CD4-positive, alpha-beta T cell (primary cell): ENCODE measurements around the gene ATP2B2. TPM values are rescaled to one million over a fixed set of nuclear protein-coding genes. Genes with fewer than 3 reads are reported as not detected.

Experiments used
- ATAC-seq: fragments of 200-7000 bp; cut with Tn5 transposase; one replicate; pipeline ENCODE4 v1.10.0; 2022; ENCODE audit warnings: mild to moderate bottlenecking; ENCODE audit not compliant: poor library complexity
- CTCF ChIA-PET: fragments of 350-600 bp; sonication (Branson Sonifier 250); formaldehyde crosslinking; loops from one replicate; lab custom pipeline; 2021; ENCODE audit warnings: antibody characterized with exemption, inconsistent platforms; lab: Charles Lee
- POLR2A ChIA-PET: fragments of 350-600 bp; sonication (Branson Sonifier 250); formaldehyde crosslinking; loops from one replicate; lab custom pipeline; 2021; ENCODE audit warnings: antibody characterized with exemption, inconsistent platforms; lab: Charles Lee
- DNase-seq, 14 experiments: peaks; one replicate each; pipeline ENCODE4 v3.0.0-alpha.2; 2013 to 2020; ENCODE audit warnings: mixed read lengths in 2 of 14
- H3K27ac ChIP-seq, 2 donors: one replicate each; pipeline versions ENCODE4 v1.5.1 to v1.7.0; 2013; ENCODE audit warnings: low read length in 2 of 2, low read depth in 1 of 2, mild to moderate bottlenecking in 1 of 2
- H3K27me3 ChIP-seq, 2 experiments: 1 replicate in 1 of 2; 2 replicates in 1 of 2; pipeline versions ENCODE4 v1.6.1 to v1.7.0; 2013; ENCODE audit warnings: low read length in 2 of 2, control low read depth in 1 of 2, mild to moderate bottlenecking in 1 of 2, moderate library complexity in 1 of 2; ENCODE audit not compliant: insufficient read depth in 2 of 2, control insufficient read depth in 1 of 2
- H3K36me3 ChIP-seq: one replicate; pipeline ENCODE4 v1.6.1; 2013; ENCODE audit warnings: low read length, control low read depth; ENCODE audit not compliant: insufficient read depth
- H3K4me1 ChIP-seq: one replicate; pipeline ENCODE4 v1.6.1; 2013; ENCODE audit warnings: low read length, control low read depth; ENCODE audit not compliant: insufficient read depth
- H3K4me3 ChIP-seq: one replicate; pipeline ENCODE4 v1.5.1; 2013; ENCODE audit warnings: mild to moderate bottlenecking, low read length, moderate library complexity
- H3K9me3 ChIP-seq, 2 experiments: 1 replicate in 1 of 2; 2 replicates in 1 of 2; pipeline versions ENCODE4 v1.6.1 to v1.7.0; 2013; ENCODE audit warnings: low read length in 2 of 2, mild to moderate bottlenecking in 2 of 2, control low read depth in 1 of 2, moderate library complexity in 1 of 2; ENCODE audit not compliant: control insufficient read depth in 1 of 2, insufficient read depth in 1 of 2
- H3K27ac Mint-ChIP-seq: one replicate; pipeline ENCODE4 v1.8.0; 2020; ENCODE audit warnings: mixed read lengths
- H3K27me3 Mint-ChIP-seq: one replicate; pipeline ENCODE4 v1.8.0; 2021; ENCODE audit warnings: mixed read lengths
- H3K36me3 Mint-ChIP-seq: one replicate; pipeline ENCODE4 v1.8.0; 2021; ENCODE audit warnings: low read depth, mixed read lengths
- H3K4me1 Mint-ChIP-seq: one replicate; pipeline ENCODE4 v1.8.0; 2021; ENCODE audit warnings: low read depth, mixed read lengths
- H3K4me3 Mint-ChIP-seq: one replicate; pipeline ENCODE4 v1.8.0; 2020; ENCODE audit warnings: mild to moderate bottlenecking, mixed read lengths
- H3K9me3 Mint-ChIP-seq: one replicate; pipeline ENCODE4 v1.8.0; 2020; ENCODE audit warnings: mixed read lengths
- CTCF ChIP-seq: fragments of 200-600 bp; IDR thresholded peaks from one replicate; pipeline ENCODE4 v1.8.0; 2022; ENCODE audit warnings: antibody characterized with exemption, mild to moderate bottlenecking
- intact Hi-C, 2 experiments: fragments of 100-400 bp; cut with DNase I in 1 of 2; cut with micrococcal nuclease in 1 of 2; formaldehyde crosslinking; loops; one replicate each; pipeline versions ENCODE4 v1.15.1 to v1.9.0; 2023 to 2025; cut with DNase I, micrococcal nuclease
- total RNA-seq, 174 experiments: library from RNA in 2 of 174; stranded (reverse) in 2 of 174; gene quantifications; one replicate each; pipeline ENCODE4 v1.2.3 and lab custom pipeline; 2021 to 2026

Gene ATP2B2
- total RNA-seq, 2 experiments from 2014 or later: not detected

GRCh38 chr3:10347648-10348403 is 157.6 kb downstream of the ATP2B2 start:
- no peak for TF ChIP-seq CTCF
- H3K4me3 ChIP-seq: no peak overlapping the region
- Mint-ChIP-seq H3K27me3 (peaks cover 4% of the 10 kb centered on the region), H3K4me1 (no peaks in the 10 kb centered on the region), H3K36me3 (no peaks in the 10 kb centered on the region), H3K27ac (no peak overlapping the region), H3K4me3 (no peak overlapping the region), H3K9me3 (no peaks in the 10 kb centered on the region)
- CTCF ChIA-PET: no interaction called here
- no peaks in the 10 kb centered on the region for H3K36me3 ChIP-seq
- POLR2A ChIA-PET: no interaction called here
- H3K4me1 ChIP-seq: peaks cover 5% of the 10 kb centered on the region
- no peak for ATAC-seq
- intact Hi-C loops: loop anchor here in 1 of 2 experiments (5.0 kb wide), 1 partner anchor 174 kb away; no protein-coding TSS in a partner anchor
- peaks cover 0 to 3% of the 10 kb centered on the region in 2 experiments for H3K27me3 ChIP-seq
- no peak overlapping the region for H3K27ac ChIP-seq
- no peak for DNase-seq
- H3K9me3 ChIP-seq: no peaks in the 10 kb centered on the region

- POLR2A ChIA-PET: no interaction called here
- Histone ChIP-seq H3K27ac (no peak overlapping the region), H3K27me3 (no peaks in the 10 kb centered on the region), H3K4me1 (peaks cover 3% of the 10 kb centered on the region), H3K36me3 (no peaks in the 10 kb centered on the region), H3K9me3 (no peaks in the 10 kb centered on the region), H3K4me3 (no peak overlapping the region)
- no peaks in the 10 kb centered on the region for H3K4me1 Mint-ChIP-seq
- H3K36me3 Mint-ChIP-seq: no peaks in the 10 kb centered on the region
- no peak for TF ChIP-seq CTCF
- intact Hi-C loops: loop anchor here in 1 of 2 experiments (5.0 kb wide), 1 partner anchor 176 kb away; no protein-coding TSS in a partner anchor
- no peak overlapping the region for H3K27ac Mint-ChIP-seq
- CTCF ChIA-PET: interaction anchor here (2.5 kb wide), 1 partner anchor 393 kb away, joined by 28 read pairs; no protein-coding TSS in a partner anchor
- peaks cover 4% of the 10 kb centered on the region for H3K27me3 Mint-ChIP-seq
- no peaks in the 10 kb centered on the region for H3K9me3 Mint-ChIP-seq
- H3K4me3 Mint-ChIP-seq: no peak overlapping the region
- ATAC-seq (no peak), DNase-seq (no peak)
Observed at GRCh38 chr3:10345911-10346310, 159.5 kb downstream of the ATP2B2 start.

- Histone ChIP-seq H3K9me3 (no peaks in the 10 kb centered on the region), H3K36me3 (no peaks in the 10 kb centered on the region), H3K27ac (no peak overlapping the region), H3K4me3 (no peak overlapping the region), H3K4me1 (peaks cover 3% of the 10 kb centered on the region), H3K27me3 (no peaks in the 10 kb centered on the region)
- Mint-ChIP-seq H3K4me3 (no peak overlapping the region), H3K36me3 (no peaks in the 10 kb centered on the region), H3K27ac (no peak overlapping the region), H3K9me3 (no peaks in the 10 kb centered on the region), H3K4me1 (no peaks in the 10 kb centered on the region), H3K27me3 (peaks cover 4% of the 10 kb centered on the region)
- TF ChIP-seq CTCF: no peak
- DNase-seq (no peak), ATAC-seq (no peak)
- intact Hi-C loops: loop anchor here (1.0 to 5.0 kb wide), 2 partner anchors 177 to 394 kb away; no protein-coding TSS in a partner anchor
- CTCF ChIA-PET: interaction anchor here (2.5 kb wide), 1 partner anchor 394 kb away, joined by 28 read pairs; no protein-coding TSS in a partner anchor
- POLR2A ChIA-PET: interaction anchor here (1.4 kb wide), 1 partner anchor 395 kb away, joined by 4 read pairs; no protein-coding TSS in a partner anchor
Observed at GRCh38 chr3:10344944-10345575, 160.3 kb downstream of the ATP2B2 start.
